ENCODE results near the gene SCLT1. TPM values are rescaled to one million over a fixed set of nuclear protein-coding genes. Genes with fewer than 3 reads are reported as not detected.

Gene SCLT1
- polyA plus RNA-seq, 1 donor from 2014 or later: 12.8 TPM

GRCh38 chr4:128863312-128864075, 229.8 kb downstream of the SCLT1 start:
- TF ChIP-seq SMC3 (conservative IDR thresholded peaks at IDR 0.05; ENCODE audit: poor library complexity) (peak; percentile 92), TAF1 (IDR thresholded peaks at IDR 0.05; ENCODE audit: low read depth) (no peak), RAD21 (conservative IDR thresholded peaks at IDR 0.05) (peak; percentile 77), MXI1 (conservative IDR thresholded peaks at IDR 0.05; ENCODE audit: poor library complexity, severe bottlenecking) (no peak)
- TF ChIP-seq, protein P1, sequence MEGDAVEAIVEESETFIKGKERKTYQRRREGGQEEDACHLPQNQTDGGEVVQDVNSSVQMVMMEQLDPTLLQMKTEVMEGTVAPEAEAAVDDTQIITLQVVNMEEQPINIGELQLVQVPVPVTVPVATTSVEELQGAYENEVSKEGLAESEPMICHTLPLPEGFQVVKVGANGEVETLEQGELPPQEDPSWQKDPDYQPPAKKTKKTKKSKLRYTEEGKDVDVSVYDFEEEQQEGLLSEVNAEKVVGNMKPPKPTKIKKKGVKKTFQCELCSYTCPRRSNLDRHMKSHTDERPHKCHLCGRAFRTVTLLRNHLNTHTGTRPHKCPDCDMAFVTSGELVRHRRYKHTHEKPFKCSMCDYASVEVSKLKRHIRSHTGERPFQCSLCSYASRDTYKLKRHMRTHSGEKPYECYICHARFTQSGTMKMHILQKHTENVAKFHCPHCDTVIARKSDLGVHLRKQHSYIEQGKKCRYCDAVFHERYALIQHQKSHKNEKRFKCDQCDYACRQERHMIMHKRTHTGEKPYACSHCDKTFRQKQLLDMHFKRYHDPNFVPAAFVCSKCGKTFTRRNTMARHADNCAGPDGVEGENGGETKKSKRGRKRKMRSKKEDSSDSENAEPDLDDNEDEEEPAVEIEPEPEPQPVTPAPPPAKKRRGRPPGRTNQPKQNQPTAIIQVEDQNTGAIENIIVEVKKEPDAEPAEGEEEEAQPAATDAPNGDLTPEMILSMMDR (IDR thresholded peaks at IDR 0.05; ENCODE audit: poor library complexity, severe bottlenecking): peak; percentile 81
- TF ChIP-seq, protein P2, sequence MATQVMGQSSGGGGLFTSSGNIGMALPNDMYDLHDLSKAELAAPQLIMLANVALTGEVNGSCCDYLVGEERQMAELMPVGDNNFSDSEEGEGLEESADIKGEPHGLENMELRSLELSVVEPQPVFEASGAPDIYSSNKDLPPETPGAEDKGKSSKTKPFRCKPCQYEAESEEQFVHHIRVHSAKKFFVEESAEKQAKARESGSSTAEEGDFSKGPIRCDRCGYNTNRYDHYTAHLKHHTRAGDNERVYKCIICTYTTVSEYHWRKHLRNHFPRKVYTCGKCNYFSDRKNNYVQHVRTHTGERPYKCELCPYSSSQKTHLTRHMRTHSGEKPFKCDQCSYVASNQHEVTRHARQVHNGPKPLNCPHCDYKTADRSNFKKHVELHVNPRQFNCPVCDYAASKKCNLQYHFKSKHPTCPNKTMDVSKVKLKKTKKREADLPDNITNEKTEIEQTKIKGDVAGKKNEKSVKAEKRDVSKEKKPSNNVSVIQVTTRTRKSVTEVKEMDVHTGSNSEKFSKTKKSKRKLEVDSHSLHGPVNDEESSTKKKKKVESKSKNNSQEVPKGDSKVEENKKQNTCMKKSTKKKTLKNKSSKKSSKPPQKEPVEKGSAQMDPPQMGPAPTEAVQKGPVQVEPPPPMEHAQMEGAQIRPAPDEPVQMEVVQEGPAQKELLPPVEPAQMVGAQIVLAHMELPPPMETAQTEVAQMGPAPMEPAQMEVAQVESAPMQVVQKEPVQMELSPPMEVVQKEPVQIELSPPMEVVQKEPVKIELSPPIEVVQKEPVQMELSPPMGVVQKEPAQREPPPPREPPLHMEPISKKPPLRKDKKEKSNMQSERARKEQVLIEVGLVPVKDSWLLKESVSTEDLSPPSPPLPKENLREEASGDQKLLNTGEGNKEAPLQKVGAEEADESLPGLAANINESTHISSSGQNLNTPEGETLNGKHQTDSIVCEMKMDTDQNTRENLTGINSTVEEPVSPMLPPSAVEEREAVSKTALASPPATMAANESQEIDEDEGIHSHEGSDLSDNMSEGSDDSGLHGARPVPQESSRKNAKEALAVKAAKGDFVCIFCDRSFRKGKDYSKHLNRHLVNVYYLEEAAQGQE (IDR thresholded peaks at IDR 0.05; ENCODE audit: borderline replicate concordance): peak; percentile 98
- Histone ChIP-seq H3K4me2 (ENCODE audit: low read length) (no peak overlapping the region), H3K9me3 (ENCODE audit: low read length) (no peaks in the 10 kb centered on the region), H3F3A (ENCODE audit: insufficient read depth, low read length, poor library complexity, severe bottlenecking) (no peaks in the 10 kb centered on the region), H3K79me2 (replicated peaks; ENCODE audit: insufficient read depth, low read length) (no peaks in the 10 kb centered on the region), H4K20me1 (ENCODE audit: insufficient read depth) (no peaks in the 10 kb centered on the region), H3K27me3 (ENCODE audit: insufficient read depth, low read depth, low read length) (no peaks in the 10 kb centered on the region), H3K9ac (ENCODE audit: low read length) (no peak overlapping the region), H3K4me3 (ENCODE audit: low read length) (no peak overlapping the region), H3K27ac (ENCODE audit: low read length) (no peak overlapping the region), H3K36me3 (ENCODE audit: insufficient read depth, low read length) (no peaks in the 10 kb centered on the region), H2AFZ (ENCODE audit: low read depth, low read length) (no peak overlapping the region), H3K9me2 (ENCODE audit: insufficient read depth, low read length) (no peaks in the 10 kb centered on the region)

GRCh38 chr4:128862608-128863311, 230.6 kb downstream of the SCLT1 start:
- Histone ChIP-seq H3K27ac (ENCODE audit: low read length) (no peak overlapping the region), H3K36me3 (ENCODE audit: insufficient read depth, low read length) (no peaks in the 10 kb centered on the region), H3K9ac (ENCODE audit: low read length) (no peak overlapping the region), H4K20me1 (ENCODE audit: insufficient read depth) (no peaks in the 10 kb centered on the region), H3F3A (ENCODE audit: insufficient read depth, low read length, poor library complexity, severe bottlenecking) (no peaks in the 10 kb centered on the region), H3K9me2 (ENCODE audit: insufficient read depth, low read length) (no peaks in the 10 kb centered on the region), H3K4me3 (ENCODE audit: low read length) (no peak overlapping the region), H3K79me2 (replicated peaks; ENCODE audit: insufficient read depth, low read length) (no peaks in the 10 kb centered on the region), H3K4me2 (ENCODE audit: low read length) (no peak overlapping the region), H2AFZ (ENCODE audit: low read depth, low read length) (no peak overlapping the region), H3K27me3 (ENCODE audit: insufficient read depth, low read depth, low read length) (no peaks in the 10 kb centered on the region), H3K9me3 (ENCODE audit: low read length) (no peaks in the 10 kb centered on the region)
- TF ChIP-seq RAD21 (conservative IDR thresholded peaks at IDR 0.05) (no peak), MXI1 (conservative IDR thresholded peaks at IDR 0.05; ENCODE audit: poor library complexity, severe bottlenecking) (no peak)

All from neural cell (in vitro differentiated cells).